ENCODE results near the gene SLC25A17. TPM values are rescaled to one million over a fixed set of nuclear protein-coding genes. Genes with fewer than 3 reads are reported as not detected.
"Not testable (repeated sequence)": the region's sequence is repeated elsewhere in the genome, so short reads cannot be mapped to it uniquely, and the experiment has no call there.

The SLC25A17 gene
- total RNA-seq, 1 experiment from 2014 or later = 46.8 TPM

GRCh38 chr22:40743768-40744167 lies 75.4 kb downstream of the SLC25A17 start:
- Histone ChIP-seq H3K27me3 (no peaks in the 10 kb centered on the region), H3K4me3 (no peak overlapping the region), H3K36me3 (no peaks in the 10 kb centered on the region), H3K9me3 (no peaks in the 10 kb centered on the region; the same call in 1 of the 2 replicates)
- DNase-seq = no peak

- no peak for DNase-seq
- no peaks in the 10 kb centered on the region for H3K27me3 ChIP-seq
- no peaks in the 10 kb centered on the region for H3K36me3 ChIP-seq
- H3K4me3 ChIP-seq = no peak overlapping the region
- H3K9me3 ChIP-seq = no peaks in the 10 kb centered on the region
Observed at GRCh38 chr22:40741116-40741515, 78.0 kb downstream of the SLC25A17 start.

- no peaks in the 10 kb centered on the region for H3K9me3 ChIP-seq
- no peaks in the 10 kb centered on the region for H3K27me3 ChIP-seq
- no peak overlapping the region for H3K4me3 ChIP-seq
- no peaks in the 10 kb centered on the region for H3K36me3 ChIP-seq
- DNase-seq = no peak
Observed at GRCh38 chr22:40739721-40740120, 79.4 kb downstream of the SLC25A17 start.

GRCh38 chr22:40733919-40734318 lies 85.2 kb downstream of the SLC25A17 start:
- Histone ChIP-seq H3K27me3 (no peaks in the 10 kb centered on the region), H3K4me3 (no peak overlapping the region), H3K9me3 (no peaks in the 10 kb centered on the region), H3K36me3 (no peaks in the 10 kb centered on the region)
- no peak for DNase-seq

- H3K36me3 ChIP-seq = no peaks in the 10 kb centered on the region
- no peaks in the 10 kb centered on the region for H3K9me3 ChIP-seq
- H3K4me3 ChIP-seq = no peak overlapping the region
- DNase-seq = no peak
- no peaks in the 10 kb centered on the region for H3K27me3 ChIP-seq
Observed at GRCh38 chr22:40732999-40733292, 86.2 kb downstream of the SLC25A17 start.

GRCh38 chr22:40729284-40729683 lies 89.9 kb downstream of the SLC25A17 start:
- Histone ChIP-seq H3K4me3 (no peak overlapping the region), H3K27me3 (no peaks in the 10 kb centered on the region), H3K36me3 (no peaks in the 10 kb centered on the region), H3K9me3 (no peaks in the 10 kb centered on the region)
- DNase-seq = no peak

- Histone ChIP-seq H3K27me3 (no peaks in the 10 kb centered on the region), H3K9me3 (no peaks in the 10 kb centered on the region), H3K4me3 (no peak overlapping the region), H3K36me3 (no peaks in the 10 kb centered on the region)
- DNase-seq = no peak
Observed at GRCh38 chr22:40728731-40729189, 90.4 kb downstream of the SLC25A17 start.

GRCh38 chr22:40727964-40728615 lies 91.1 kb downstream of the SLC25A17 start:
- Histone ChIP-seq H3K9me3 (no peaks in the 10 kb centered on the region), H3K27me3 (no peaks in the 10 kb centered on the region), H3K4me3 (no peak overlapping the region), H3K36me3 (no peaks in the 10 kb centered on the region)
- no peak for DNase-seq

- no peaks in the 10 kb centered on the region for H3K9me3 ChIP-seq
- no peaks in the 10 kb centered on the region for H3K27me3 ChIP-seq
- no peak overlapping the region for H3K4me3 ChIP-seq
- no peak for DNase-seq
- H3K36me3 ChIP-seq = no peaks in the 10 kb centered on the region
Observed at GRCh38 chr22:40727070-40727963, 91.8 kb downstream of the SLC25A17 start.

- H3K27me3 ChIP-seq = no peaks in the 10 kb centered on the region
- H3K36me3 ChIP-seq = no peaks in the 10 kb centered on the region
- H3K4me3 ChIP-seq = no peak overlapping the region
- H3K9me3 ChIP-seq = no peaks in the 10 kb centered on the region
- DNase-seq = no peak
Observed at GRCh38 chr22:40726514-40726913, 92.6 kb downstream of the SLC25A17 start.

- DNase-seq = no peak
- Histone ChIP-seq H3K36me3 (no peaks in the 10 kb centered on the region), H3K9me3 (no peaks in the 10 kb centered on the region), H3K27me3 (no peaks in the 10 kb centered on the region), H3K4me3 (no peak overlapping the region)
Observed at GRCh38 chr22:40723396-40723933, 95.7 kb downstream of the SLC25A17 start.

GRCh38 chr22:40721266-40721665 lies 97.9 kb downstream of the SLC25A17 start:
- peak; percentile 41 for DNase-seq
- no peaks in the 10 kb centered on the region for H3K27me3 ChIP-seq
- no peak overlapping the region for H3K4me3 ChIP-seq
- H3K9me3 ChIP-seq = no peaks in the 10 kb centered on the region
- H3K36me3 ChIP-seq = no peaks in the 10 kb centered on the region

GRCh38 chr22:40720538-40721256 lies 98.4 kb downstream of the SLC25A17 start:
- Histone ChIP-seq H3K36me3 (no peaks in the 10 kb centered on the region), H3K9me3 (no peaks in the 10 kb centered on the region), H3K4me3 (no peak overlapping the region), H3K27me3 (no peaks in the 10 kb centered on the region)
- no peak for DNase-seq

- H3K27me3 ChIP-seq, H3K36me3 ChIP-seq, DNase-seq: not testable (repeated sequence)
Observed at GRCh38 chr22:40720156-40720537, 99.0 kb downstream of the SLC25A17 start.

More at GRCh38 chr22:40720156-40720537, 99.0 kb downstream of the SLC25A17 start:
- not testable (repeated sequence) for H3K4me3 ChIP-seq, H3K9me3 ChIP-seq

Data from MG63 (cell line).